Stimulated activated naive CD4-positive, alpha-beta T cell (primary cell): ENCODE data around the gene USP32.
A peak's percentile ranks its signal among the peaks of the same experiment; 100 is the strongest.

Source experiments
- DNase-seq, 6 experiments: peaks; one replicate each; lab custom pipeline; 2025; lab: John Stamatoyannopoulos, UW

Gene USP32

DNA sequence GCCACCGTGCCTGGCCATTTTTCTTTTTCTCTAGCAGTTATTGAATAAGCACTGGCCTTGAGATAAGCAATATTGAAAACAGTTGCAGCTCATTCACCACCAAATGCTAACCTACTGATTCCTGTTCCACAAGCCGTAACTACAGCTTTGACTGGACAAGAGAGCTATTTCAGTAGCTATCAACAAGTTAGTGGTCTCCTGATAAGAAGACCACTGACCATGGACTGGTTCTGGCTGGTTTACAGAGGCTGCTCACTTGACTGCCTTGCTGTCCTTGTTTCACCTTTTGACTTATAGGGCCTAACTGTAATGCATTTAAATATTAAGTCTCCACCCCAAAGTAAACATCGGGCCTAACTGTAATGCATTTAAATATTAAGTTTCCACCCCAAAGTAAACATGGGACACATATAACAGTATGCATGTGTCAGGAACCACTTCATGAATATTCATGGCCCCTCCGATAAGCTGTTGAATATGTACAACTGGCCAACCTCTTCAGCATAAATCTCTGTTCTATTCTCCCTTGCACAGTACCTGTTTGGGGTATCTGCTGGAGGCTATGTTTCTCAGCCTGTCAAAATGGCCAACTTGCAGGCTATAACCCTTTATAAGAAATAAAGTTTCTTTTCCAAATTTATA lies 94.1 kb downstream of the USP32 start:
- no peak for DNase-seq

DNA sequence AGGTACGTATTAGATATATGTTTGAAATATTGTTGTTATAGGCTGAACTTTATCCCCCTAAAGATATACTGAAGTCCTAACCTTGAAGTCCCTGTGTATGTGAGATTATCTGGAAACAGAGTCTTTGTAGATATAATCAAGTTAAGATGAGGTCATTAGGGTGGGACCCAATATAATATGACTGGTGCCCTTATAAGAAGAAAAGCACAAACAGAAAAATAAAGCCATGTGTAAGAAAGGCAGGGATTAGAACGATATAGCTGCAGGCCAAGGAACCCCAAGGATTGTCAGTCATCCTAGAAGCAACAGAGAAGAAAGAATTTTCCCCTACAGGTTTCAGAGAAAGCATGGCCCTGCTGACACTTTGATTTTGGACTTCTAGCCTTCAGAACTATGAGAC lies 95.8 kb downstream of the USP32 start:
- no peak for DNase-seq

GRCh38 chr17:60293580-60294335 lies 98.2 kb downstream of the USP32 start:
- DNase-seq: no peak

- no peak for DNase-seq
Observed at GRCh38 chr17:60292697-60293096, 99.2 kb downstream of the USP32 start.

DNA sequence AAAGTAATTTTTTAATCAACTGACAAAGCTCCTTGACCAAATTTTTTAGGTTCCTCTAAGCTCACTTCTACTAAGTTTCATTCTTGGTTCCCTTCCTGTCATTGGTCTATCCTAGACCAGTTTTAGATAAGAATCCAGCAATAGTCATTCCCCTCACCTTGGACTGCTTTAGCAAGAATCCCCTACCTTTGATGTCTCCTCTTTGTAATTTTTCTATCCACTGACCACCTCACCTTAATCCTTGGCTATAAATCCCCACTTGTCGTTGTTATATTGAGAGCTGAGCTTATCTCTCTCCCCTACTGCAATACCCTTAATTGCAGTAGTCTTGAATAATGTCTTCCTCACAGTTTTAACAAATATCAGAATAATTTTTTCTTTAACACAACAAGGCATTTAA lies 107.2 kb downstream of the USP32 start:
- DNase-seq: no peak

DNA sequence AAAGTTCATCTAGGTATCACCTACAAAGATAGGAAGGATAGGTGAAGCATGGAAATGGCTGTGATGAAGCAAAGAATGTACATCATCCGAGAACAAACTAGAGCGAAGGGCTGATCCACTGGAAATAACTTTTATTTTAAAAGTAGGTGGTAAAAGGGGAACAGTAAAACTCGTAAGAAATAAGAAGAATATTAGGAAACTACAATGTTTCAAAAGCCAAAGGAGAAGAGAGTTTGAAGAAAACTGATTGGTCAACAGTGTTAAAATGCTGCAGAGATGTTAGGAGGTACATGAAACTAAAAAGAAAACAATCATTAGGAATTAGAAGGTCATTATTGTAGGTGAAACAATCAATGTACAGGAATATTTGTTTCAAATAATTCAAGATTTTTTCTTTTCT lies 108.1 kb downstream of the USP32 start:
- DNase-seq: no peak

DNA sequence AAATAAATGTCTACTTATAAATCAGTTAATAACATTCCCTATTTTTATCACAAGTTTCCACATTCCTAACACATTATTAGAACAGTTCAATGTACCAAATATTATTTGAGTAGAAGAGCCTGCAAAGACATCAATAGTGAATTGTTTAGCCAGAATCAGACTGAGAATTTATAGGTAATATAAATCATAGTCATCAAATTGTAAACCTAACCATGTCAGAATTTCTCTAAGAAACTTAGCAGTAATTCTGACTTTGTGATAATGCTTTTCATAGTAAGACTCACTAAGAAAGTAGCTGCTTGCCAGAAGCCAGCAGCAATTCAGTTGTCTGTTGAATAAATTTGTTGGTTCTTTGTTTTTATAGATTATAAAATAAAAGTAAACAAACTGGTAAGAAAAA lies 111.3 kb downstream of the USP32 start:
- DNase-seq: no peak

DNA sequence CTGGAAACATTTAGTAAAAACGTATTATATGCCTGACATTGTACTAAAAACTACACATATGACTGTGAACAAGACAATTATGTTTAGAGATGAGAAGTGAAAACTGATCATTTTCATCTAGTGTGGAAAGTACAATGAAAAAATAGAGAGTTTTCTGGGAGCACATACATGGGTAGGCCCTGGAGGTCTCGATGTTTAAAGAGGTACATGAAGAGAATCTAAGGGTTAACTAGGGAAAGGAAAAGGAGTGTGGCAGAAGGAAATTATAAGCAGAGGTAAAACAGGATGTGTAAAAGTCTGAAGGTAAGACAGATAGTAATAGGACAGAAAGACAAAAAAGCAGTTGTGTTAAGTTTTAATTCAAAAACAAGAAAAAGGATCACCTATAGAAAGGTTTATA lies 113.7 kb downstream of the USP32 start:
- no peak for DNase-seq

DNA sequence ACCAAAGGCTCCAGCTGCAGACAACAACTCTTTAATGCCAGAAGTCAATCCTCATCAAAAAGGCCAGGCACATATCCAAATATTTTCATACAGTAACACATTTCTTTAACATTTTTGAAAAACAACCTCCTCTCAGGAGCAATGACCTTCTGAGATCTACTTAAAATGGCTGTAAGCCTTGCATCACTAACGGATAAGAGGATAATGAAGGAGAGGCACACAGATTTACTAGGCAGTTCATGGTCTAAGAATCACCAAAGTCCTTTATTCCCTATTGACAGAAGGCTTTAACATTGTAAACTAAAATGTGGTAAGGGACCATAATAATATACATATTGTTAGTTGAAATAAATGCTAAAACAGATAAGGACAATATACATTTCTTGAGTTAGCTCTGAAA lies 114.7 kb downstream of the USP32 start:
- DNase-seq: no peak

- DNase-seq: no peak
Observed at GRCh38 chr17:60269417-60269816, 122.5 kb downstream of the USP32 start.

GRCh38 chr17:60260540-60260939 lies 131.4 kb downstream of the USP32 start:
- no peak for DNase-seq

DNA sequence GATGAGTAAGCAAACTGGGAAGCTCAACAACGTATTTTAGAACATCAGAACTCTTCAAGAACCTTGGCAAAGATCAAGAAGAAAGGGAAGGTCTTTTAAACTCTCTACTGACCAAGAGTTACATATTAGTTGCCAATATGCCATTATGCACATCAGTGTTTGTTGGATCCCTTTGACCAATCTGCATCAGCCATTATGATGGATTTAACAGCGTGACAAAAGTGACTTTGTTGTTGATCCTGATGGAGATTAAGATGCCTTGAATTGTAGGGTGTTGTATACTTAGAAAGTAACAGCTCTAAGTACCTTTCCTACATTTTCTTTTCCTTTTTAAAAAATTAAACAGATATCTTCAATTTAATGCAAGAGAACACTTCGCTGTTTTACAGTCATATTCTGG lies 133.6 kb downstream of the USP32 start:
- DNase-seq: no peak

GRCh38 chr17:60256174-60256573 lies 135.8 kb downstream of the USP32 start:
- no peak for DNase-seq

DNA sequence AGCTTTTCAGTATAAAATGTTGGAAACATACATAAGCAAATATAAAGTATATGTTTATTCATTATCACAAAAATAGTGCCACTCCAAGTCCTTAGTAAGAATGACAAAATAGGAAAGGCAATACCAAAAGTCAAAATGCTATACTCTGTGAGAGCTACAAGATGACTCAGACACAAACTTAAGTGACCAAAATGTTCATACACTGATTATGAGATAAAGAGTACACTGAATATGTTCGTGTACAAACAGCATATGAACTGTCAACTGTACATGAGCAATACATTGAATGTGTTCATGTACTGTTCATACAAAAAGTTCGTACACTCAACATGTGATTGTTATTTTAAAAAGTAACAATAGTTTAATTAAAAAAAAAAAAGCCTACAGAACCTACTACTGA lies 138.9 kb downstream of the USP32 start:
- DNase-seq: no peak

- DNase-seq: no peak
Observed at GRCh38 chr17:60252459-60252858, 139.5 kb downstream of the USP32 start.

DNA sequence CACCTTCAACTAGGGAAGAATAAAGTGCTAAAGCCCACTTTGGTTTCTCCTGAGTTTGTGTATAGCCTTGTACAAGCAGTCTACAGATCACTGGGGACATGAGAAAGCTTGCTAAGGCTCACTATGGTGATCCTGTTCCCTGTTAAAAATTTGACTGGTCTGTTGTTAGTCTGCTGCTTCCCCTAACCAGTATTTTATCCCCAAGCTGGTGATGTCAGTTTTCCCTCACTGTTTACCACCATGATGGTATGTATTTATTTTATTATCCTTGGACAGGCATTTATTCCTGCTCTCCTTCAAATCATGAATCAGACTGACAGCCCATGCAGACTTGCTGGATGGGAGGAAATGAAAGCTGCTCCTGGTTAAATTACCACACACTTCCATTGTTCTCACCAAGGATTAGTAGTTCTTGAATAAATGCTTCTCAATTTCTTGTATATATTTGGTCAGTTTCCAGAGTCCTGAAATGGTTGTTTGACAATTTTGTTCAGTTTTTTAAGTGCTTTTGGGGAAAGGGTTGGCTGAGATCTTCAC lies 142.6 kb downstream of the USP32 start:
- no peak for DNase-seq

- no peak for DNase-seq
Observed at GRCh38 chr17:60248618-60249289, 143.2 kb downstream of the USP32 start.

- no peak for DNase-seq
Observed at GRCh38 chr17:60247836-60248461, 144.0 kb downstream of the USP32 start.

GRCh38 chr17:60244656-60245055 lies 147.3 kb downstream of the USP32 start:
- DNase-seq: no peak

- DNase-seq: no peak
Observed at GRCh38 chr17:60240290-60240689, 151.6 kb downstream of the USP32 start.

DNA sequence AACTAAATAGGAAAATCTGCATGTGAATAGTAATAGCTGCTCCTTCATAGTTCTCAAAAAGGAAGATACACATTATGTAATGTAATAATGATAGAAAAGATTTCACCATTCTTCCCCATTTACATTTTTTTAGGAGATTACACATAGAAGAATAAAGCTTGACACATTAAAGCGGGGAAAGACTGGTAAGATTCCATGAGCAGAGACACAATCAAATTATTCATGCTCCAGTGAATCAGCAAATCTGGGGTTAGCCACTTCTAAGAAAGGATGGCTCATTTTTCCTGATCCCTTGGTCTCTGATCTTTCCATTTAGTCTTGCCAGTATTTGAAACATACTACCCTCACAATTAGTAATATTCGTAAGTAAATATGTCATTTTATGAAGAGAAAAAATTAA lies 160.2 kb downstream of the USP32 start:
- no peak for DNase-seq

GRCh38 chr17:60231234-60231633 lies 160.7 kb downstream of the USP32 start:
- DNase-seq: peak in 1 of 6 experiments; percentile 1

DNA sequence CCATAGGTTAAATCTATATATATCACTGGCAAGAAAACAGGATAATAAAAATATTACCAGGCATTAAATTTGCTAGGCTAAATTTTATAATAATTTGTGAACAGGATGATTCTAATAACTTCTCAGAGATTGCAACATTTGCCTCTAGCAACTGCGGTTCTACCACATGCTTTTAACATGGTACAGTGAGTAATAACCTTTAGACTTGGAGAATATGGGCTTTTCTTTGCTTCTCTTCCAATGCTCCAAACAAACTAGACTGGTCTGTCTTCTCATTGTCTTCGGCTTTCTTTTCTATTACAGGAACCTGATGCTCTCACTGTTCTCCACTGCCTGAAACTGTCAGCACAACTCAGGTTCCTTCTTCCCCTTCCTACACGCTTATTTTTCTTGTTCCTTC lies 161.6 kb downstream of the USP32 start:
- DNase-seq: no peak
